ENCODE data around the gene OSTC. TPM values are rescaled to one million over a fixed set of nuclear protein-coding genes. Genes with fewer than 3 reads are reported as not detected.

OSTC gene
- total and polyA plus RNA-seq, 9 of the 15 experiments (the other 6 are each of a cell fraction or from before 2014, with no cell fraction given) = 112 to 966 (median 235) TPM

DNA sequence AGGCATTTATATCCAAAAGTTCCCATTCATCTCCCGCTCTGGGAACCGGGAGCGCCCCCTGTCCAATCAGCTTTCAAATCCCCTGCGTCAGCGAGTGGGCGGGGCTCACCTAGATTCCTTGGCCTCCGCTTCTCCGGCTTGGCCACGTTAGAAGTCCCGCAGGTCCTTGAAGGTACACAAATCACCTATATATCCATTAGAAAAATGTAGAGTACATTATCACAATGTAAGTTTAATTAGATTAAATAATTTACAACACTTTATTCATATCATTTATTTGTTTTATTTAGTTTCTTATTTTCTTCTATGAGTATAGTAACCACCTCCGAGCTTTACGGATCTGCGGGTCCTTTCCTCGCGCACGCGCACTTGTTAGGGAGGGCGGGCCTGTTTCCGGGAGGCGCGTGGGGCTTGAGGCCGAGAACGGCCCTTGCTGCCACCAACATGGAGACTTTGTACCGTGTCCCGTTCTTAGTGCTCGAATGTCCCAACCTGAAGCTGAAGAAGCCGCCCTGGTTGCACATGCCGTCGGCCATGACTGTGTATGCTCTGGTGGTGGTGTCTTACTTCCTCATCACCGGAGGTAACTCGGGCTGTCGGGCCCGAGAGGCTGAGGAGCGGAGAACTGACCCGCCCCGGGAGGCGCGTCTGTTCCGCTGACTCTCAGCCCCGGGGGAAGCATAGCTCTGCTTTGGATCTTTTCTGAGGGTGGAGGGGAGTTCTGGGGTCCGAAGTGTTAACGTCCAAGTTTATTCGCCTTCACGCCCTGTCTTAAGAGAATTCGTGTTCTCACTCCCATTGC, at the start of gene OSTC (continued):
- peak in 1 of 2 experiments; percentile 74 for TF ChIP-seq E2F6 (IDR thresholded peaks at IDR 0.05; ENCODE audit: borderline replicate concordance in 1 of 2, extremely low read depth in 1 of 2, insufficient read depth in 1 of 2, insufficient read length in 1 of 2, low read depth in 1 of 2, low read length in 1 of 2, poor library complexity in 1 of 2, severe bottlenecking in 1 of 2)
- peak; percentile 29 for TF ChIP-seq MEIS2 (IDR thresholded peaks at IDR 0.05; ENCODE audit: partially characterized antibody)
- TF ChIP-seq, protein P1, sequence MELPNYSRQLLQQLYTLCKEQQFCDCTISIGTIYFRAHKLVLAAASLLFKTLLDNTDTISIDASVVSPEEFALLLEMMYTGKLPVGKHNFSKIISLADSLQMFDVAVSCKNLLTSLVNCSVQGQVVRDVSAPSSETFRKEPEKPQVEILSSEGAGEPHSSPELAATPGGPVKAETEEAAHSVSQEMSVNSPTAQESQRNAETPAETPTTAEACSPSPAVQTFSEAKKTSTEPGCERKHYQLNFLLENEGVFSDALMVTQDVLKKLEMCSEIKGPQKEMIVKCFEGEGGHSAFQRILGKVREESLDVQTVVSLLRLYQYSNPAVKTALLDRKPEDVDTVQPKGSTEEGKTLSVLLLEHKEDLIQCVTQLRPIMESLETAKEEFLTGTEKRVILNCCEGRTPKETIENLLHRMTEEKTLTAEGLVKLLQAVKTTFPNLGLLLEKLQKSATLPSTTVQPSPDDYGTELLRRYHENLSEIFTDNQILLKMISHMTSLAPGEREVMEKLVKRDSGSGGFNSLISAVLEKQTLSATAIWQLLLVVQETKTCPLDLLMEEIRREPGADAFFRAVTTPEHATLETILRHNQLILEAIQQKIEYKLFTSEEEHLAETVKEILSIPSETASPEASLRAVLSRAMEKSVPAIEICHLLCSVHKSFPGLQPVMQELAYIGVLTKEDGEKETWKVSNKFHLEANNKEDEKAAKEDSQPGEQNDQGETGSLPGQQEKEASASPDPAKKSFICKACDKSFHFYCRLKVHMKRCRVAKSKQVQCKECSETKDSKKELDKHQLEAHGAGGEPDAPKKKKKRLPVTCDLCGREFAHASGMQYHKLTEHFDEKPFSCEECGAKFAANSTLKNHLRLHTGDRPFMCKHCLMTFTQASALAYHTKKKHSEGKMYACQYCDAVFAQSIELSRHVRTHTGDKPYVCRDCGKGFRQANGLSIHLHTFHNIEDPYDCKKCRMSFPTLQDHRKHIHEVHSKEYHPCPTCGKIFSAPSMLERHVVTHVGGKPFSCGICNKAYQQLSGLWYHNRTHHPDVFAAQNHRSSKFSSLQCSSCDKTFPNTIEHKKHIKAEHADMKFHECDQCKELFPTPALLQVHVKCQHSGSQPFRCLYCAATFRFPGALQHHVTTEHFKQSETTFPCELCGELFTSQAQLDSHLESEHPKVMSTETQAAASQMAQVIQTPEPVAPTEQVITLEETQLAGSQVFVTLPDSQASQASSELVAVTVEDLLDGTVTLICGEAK (IDR thresholded peaks at IDR 0.05) = peak; percentile 73
- TF ChIP-seq, protein P1 (CRISPR knock-in tag; IDR thresholded peaks at IDR 0.05) = no peak
- peak; percentile 93 for TF ChIP-seq KDM5B (IDR thresholded peaks at IDR 0.05; ENCODE audit: insufficient replicate concordance, low read depth, low read length)
- TF ChIP-seq ZNF3 (CRISPR knock-in tag; IDR thresholded peaks at IDR 0.05) = no peak
- TF ChIP-seq, protein P2, sequence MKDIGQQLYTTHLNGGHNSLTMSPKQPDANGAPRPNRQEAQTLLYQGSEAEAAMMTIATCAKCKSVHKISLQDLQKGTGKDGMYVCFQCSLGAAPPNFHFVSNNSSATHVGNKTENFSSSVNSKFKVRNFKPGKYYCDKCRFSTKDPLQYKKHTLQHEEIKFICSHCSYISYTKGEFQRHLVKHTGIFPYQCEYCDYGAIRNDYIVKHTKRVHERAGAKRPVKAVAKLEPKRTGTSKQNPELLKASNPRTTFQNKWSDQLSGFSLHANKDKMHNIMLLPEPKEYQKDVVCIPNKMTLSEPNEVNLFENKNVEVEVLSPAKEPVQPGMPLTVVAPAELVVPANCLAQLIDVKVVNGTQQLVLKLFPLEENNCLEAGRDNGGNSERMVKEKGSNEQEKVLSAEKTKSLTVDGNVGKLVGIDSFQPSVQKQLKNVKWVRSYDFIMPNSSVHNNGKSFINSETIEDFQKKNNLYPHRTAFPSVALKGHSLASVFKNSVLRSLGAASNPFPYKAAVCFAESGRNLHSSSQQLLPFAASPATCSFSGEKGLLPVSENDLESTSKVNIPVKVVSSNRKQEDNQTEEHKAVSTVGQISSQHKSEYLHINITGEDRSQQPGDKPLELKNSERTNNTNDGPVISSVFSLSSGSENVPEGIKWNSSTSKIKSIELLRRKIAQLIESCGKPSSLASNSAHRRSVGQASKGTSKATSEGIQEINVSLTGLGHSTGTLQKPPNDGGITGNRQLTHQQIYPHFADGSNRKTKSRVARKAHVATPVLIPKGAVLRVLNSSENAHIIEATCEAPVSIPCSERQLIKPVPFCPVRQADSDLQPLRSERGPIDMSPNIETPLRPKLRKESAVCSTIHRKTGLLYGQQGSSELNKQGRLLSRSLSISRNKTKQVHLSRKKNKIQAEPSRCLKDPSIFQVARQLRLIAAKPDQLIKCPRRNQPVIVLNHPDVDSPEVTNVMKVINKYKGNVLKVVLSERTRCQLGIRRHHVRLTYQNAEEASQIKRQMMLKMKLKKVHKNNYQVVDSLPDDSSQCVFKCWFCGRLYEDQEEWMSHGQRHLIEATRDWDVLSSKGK (CRISPR knock-in tag; IDR thresholded peaks at IDR 0.05) = no peak
- TF ChIP-seq NFATC3 (IDR thresholded peaks at IDR 0.05) = no peak
- TF ChIP-seq CBX2 (IDR thresholded peaks at IDR 0.05; ENCODE audit: insufficient read depth, low read length, poor library complexity, severe bottlenecking) = no peak
- TF ChIP-seq POLR2AphosphoS5 (IDR thresholded peaks at IDR 0.05; ENCODE audit: control insufficient read depth, insufficient read depth, low read depth, low read length) = peak; percentile 70; the same call in 1 of the 2 replicates
- TF ChIP-seq BRCA1 (IDR thresholded peaks at IDR 0.05) = no peak
- TF ChIP-seq BRCA1 (CRISPR knock-in tag; IDR thresholded peaks at IDR 0.05) = no peak
- peak; percentile 7; the same call in 1 of the 2 replicates for TF ChIP-seq RNF2 (IDR thresholded peaks at IDR 0.05)
